8988T (cell line): ENCODE results near the gene DNAJC6.

ENCODE experiments used
- DNase-seq: peaks from one replicate; pipeline ENCODE4 v3.0.0; 2011

Gene DNAJC6

GRCh38 chr1:65412256-65412983 is 103.1 kb downstream of the DNAJC6 start:
- DNase-seq = no peak

GRCh38 chr1:65412984-65413375 is 103.6 kb downstream of the DNAJC6 start:
- DNase-seq = no peak

DNA sequence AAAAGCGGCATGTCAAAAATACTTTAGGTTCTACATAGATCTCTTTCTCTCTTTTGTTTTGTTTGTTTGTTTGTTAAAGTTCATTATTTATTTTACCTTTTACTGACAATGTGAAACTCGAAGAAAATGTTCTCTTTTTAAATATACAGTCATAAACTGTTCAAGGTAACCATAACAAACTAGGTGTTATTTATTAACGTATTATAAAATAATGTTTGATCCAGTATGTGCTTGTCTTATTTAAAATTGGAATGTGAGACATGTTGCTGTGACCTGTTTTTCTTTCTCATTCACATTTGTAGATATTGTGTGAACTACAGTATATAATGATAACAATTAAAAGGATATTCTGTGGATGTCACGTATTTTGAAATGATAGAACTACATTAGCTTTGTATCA is 105.2 kb downstream of the DNAJC6 start:
- no peak for DNase-seq

DNA sequence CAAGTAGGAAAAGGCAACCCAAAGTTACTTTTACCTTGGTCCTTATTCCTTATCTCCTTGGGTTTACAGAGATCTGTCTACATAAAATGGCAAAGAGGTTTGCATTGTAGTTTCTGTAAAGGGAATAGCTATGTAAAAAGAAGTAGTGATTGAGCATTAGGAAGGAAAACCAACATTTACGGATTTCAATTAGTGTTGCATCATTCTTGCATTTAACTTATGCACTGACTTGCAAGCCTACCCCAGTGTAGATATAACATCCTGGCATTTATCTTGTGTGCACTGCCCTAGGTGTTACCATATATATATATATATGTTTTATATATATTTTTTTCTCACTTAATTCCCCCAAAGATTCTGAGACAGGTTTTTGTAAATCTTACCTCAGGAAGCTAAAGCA is 107.4 kb downstream of the DNAJC6 start:
- DNase-seq = no peak

DNA sequence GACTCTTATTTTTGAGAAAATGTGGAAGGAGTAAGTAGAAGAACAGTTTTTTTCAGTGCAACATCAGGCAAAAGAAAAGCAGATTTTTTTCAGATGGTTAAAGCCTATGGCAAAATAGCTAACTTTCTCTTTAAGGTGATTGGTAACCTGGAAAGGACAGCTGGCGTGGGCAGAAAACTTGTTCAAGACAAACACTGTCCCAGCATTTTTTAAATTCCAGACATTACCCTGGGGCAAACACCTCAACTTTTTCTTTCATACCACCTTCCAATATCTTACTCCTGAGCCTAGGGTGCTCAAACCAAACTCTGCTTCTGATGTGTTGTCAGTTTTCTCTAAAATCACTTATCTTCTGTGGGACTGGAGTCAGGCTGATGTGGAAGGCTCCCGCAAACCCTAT is 108.4 kb downstream of the DNAJC6 start:
- no peak for DNase-seq

DNA sequence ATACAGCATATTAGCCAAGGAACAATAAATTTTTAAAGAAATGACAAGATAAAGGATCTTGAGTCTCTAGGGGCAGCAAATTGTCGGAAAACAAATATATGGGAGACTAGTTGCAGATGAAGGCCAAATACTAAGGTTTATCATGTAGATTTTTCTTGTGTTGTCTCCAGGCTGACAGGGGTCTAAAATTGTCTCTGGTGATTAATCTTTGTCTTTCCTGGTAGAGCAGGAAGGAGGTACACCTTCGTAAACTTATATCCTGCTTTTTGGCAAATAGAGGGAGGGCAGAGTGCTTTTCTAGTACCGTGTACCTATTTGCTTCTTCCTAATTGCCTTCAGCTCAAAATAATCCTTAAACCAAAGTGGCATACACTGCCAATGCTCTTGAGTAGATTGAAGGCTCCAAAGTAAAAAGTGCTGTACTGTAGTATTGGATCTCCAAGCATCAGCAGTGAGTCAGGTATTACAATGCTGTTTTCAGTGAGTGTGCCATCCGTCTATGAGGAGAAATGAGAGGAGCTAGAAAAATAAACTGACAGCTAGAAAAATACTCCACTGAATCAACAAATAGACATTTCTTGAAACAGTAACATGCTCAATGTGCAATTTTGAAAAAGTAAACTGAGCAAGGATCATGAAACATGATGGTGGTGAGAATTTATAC is 109.3 kb downstream of the DNAJC6 start:
- no peak for DNase-seq

- DNase-seq = peak; percentile 65
Measured at GRCh38 chr1:65419681-65420589, 110.6 kb downstream of the DNAJC6 start.

DNA sequence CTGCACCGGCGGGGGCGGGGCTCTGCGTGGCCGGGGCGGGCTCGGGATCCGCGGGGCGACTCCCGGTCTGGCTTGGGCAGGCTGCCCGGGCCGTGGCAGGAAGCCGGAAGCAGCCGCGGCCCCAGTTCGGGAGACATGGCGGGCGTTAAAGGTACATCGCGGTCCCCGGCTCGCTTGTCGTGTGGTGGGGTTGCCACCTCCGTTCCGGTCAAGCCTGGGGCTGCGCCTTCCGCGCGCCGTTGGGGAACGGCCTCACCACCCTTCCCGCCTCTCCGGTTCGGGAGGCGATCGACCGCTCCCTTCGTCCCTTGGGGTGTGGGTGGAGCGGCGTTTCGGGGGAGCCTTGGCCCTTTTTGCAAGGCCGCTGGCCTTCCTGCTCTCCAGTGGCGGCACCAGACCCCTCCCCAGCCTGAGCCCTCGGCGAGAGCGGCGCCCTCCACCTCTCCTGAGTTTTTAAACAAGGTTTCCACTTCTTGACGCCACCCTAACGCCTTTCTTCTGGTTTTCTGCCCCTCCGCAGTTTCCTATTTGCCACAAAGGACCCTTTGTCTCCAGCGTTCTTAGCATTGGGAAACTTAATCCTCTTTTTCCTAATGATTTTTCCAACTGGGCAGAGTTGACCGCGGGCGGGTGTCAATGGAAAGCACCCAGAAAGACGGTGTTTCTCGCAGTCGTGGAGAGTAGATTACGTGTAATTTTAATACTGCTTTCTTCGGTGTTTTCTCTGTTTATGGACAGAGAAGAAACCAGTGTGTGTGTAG is 111.4 kb downstream of the DNAJC6 start, which contains the start of the genes LEPR and LEPROT:
TSS of gene LEPR (plus strand) at position 79 of the 761 bp plus-strand sequence. CDS start 144,898 bp downstream, outside the sequence.
TSS of gene LEPROT (plus strand) at position 79 of the 761 bp plus-strand sequence. CDS start at position 136, 57 bp downstream.
- DNase-seq = peak; percentile 58

GRCh38 chr1:65421351-65422025 is 112.1 kb downstream of the DNAJC6 start:
- no peak for DNase-seq

- no peak for DNase-seq
Measured at GRCh38 chr1:65422241-65423203, 113.2 kb downstream of the DNAJC6 start.

- DNase-seq = no peak
Measured at GRCh38 chr1:65423884-65424572, 114.7 kb downstream of the DNAJC6 start.

DNA sequence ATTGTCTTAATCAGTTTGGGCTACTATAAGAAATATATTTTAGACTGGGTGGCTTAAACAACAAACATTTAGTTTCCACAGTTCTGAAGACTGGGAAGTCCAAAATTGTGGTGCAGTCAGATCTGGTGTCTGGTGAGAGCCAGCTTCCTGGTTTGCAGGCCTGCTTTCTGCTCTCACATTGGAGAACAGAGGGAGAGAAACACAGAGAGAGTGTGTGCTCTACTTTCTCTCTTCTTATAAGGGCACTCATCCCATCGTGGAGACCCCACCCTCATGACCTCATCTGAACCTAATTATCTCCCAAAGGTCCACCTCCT is 115.2 kb downstream of the DNAJC6 start:
- no peak for DNase-seq

- DNase-seq = no peak
Measured at GRCh38 chr1:65425006-65425405, 115.7 kb downstream of the DNAJC6 start.

GRCh38 chr1:65425697-65426096 is 116.4 kb downstream of the DNAJC6 start:
- no peak for DNase-seq

GRCh38 chr1:65429078-65429477 is 119.7 kb downstream of the DNAJC6 start:
- no peak for DNase-seq

DNA sequence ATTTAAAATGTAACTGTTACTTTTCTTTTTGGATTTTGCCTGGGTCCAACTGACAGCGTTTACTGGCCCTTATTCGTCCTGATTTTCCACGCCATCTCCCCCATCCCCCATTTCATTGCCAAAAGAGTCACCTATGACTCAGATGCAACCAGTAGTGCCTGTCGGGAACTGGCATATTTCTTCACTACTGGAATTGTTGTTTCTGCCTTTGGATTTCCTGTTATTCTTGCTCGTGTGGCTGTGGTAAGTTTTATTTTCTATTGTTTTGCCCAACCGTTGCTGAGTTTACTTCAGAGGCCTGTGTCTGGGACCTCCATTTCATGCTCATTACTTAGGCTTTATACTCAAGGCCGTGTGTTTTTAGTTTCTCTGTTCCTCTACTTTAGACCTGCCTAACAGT is 120.5 kb downstream of the DNAJC6 start:
- DNase-seq = no peak

DNA sequence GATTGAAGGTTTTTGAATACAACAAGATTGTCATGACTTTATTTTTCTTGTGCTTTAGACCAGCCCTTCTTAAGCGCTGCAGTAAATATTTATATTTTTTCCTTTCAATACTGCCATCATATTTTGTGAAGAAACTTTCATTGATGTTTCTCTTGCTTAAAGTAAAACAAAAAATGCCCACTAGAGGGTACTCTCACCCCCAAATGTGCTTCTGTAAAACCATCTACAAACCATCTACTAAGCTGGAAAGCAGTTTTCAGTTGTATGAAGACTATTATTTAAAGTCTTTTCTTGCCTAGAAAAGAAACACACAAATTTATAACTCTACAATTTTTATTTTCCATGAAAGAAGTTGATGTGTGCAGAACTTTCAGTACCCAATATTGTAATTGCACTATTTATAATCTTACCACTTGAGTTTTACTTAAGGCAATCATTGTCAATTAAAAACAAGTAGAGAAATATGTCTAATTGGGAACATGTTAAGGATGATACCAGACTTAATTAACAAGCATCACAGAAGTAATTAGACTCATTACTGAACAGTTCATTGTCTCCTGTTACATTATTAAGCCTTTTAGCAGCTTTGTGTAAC is 121.9 kb downstream of the DNAJC6 start:
- no peak for DNase-seq

- DNase-seq = no peak
Measured at GRCh38 chr1:65432918-65433317, 123.6 kb downstream of the DNAJC6 start.

GRCh38 chr1:65434255-65434654 is 124.9 kb downstream of the DNAJC6 start:
- no peak for DNase-seq

DNA sequence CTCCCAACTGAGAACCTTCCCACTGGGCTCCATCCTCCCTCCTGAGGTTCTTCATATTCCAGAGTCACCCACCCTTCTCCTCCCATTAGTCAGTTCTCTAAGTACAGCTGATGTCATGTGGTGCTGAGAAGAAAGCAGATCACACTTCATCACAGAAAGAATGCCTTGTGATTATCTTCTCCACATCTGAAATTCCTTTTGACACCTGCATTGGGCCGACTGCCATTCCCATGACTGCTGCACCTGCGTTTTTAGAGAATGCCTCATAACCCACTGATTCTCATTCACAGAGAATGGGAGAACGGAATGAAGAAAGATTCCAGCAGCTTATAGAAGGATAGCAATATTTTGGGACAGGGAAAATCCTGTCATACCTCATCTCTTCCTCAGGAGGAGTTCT is 125.4 kb downstream of the DNAJC6 start:
- DNase-seq = no peak
